HepG2 (cell line): ENCODE results near the gene CYYR1. TPM values are rescaled to one million over a fixed set of nuclear protein-coding genes. Genes with fewer than 3 reads are reported as not detected.

ENCODE experiments used
- HMGXB3 ChIP-seq: sonication (generic); formaldehyde crosslinking; IDR thresholded peaks from 2 replicates; pipeline ENCODE4 v1.4.0; 2020; ENCODE audit warnings: missing genetic modification reagents, borderline replicate concordance
- HNF1A ChIP-seq, 2 experiments: sonication (generic) in 1 of 2; formaldehyde crosslinking in 1 of 2; IDR thresholded peaks; 2 replicates each; pipeline versions ENCODE4 v1.4.0 to v1.6.1; 2016 to 2020; ENCODE audit warnings: borderline replicate concordance in 1 of 2, low read depth in 1 of 2, mild to moderate bottlenecking in 1 of 2, missing genetic modification reagents in 1 of 2
- HNRNPH1 ChIP-seq: fragments of 200-400 bp; formaldehyde crosslinking; optimal IDR thresholded peaks from 2 replicates; pipeline ENCODE3; 2017; ENCODE audit warnings: mild to moderate bottlenecking, low read depth, low read length
- KLF11 ChIP-seq: IDR thresholded peaks from 2 replicates; pipeline ENCODE4 v1.6.1; 2016; ENCODE audit warnings: missing compliant biosample characterization
- RCOR2 ChIP-seq: IDR thresholded peaks from 2 replicates; pipeline ENCODE4 v1.6.1; 2016; ENCODE audit warnings: missing biosample characterization, missing genetic modification reagents
- polyA plus RNA-seq, 8 experiments: library from polyadenylated mRNA; depleted of rRNA in 3 of 8; stranded (reverse) in 7 of 8; unstranded in 1 of 8; fragments of >200 nt; fragmentation: Illumina TruSeq in 4 of 8; extraction: Trizol in 4 of 8; gene quantifications; 2 replicates each; pipeline versions ENCODE4 v1.2.1 to v1.2.3, GENCODE V29; 2011 to 2016; ENCODE audit warnings: low read depth in 4 of 8, missing spikeins in 1 of 8, mixed read lengths in 1 of 8; ENCODE audit not compliant: insufficient read depth in 1 of 8
- total RNA-seq, 5 experiments: library from RNA; depleted of rRNA; stranded (reverse); fragments of >200 nt; fragmentation: Illumina TruSeq; extraction: Trizol; gene quantifications; 2 replicates each; pipeline ENCODE4 v1.2.3, GENCODE V29; 2016; ENCODE audit warnings: low read depth in 1 of 5

CYYR1 gene
- total and polyA plus RNA-seq, 2 of the 13 experiments (the other 11 are each of a cell fraction or from before 2014, with no cell fraction given): not detected

GRCh38 chr21:26522704-26523103 lies 50.4 kb downstream of the CYYR1 start (continued):
- TF ChIP-seq HNRNPH1: no peak
- no peak for TF ChIP-seq KLF11 (CRISPR knock-in tag)
- no peak for TF ChIP-seq HMGXB3 (CRISPR knock-in tag)
- TF ChIP-seq HNF1A (IDR thresholded peaks at IDR 0.05; ENCODE audit: low read depth): no peak
- no peak for TF ChIP-seq HNF1A (CRISPR knock-in tag; IDR thresholded peaks at IDR 0.05; ENCODE audit: borderline replicate concordance)
- no peak for TF ChIP-seq RCOR2 (CRISPR knock-in tag)
